OCI-LY1 (cell line): ENCODE data around the gene MAP3K1.

Experiments
- H2AFZ ChIP-seq: fragments of 200-600 bp; sonication (generic), shearing (Covaris generic); 2 replicates; pipeline ENCODE4 v1.6.0; 2014; ENCODE audit warnings: antibody characterized with exemption, mild to moderate bottlenecking, low read length
- H3F3A ChIP-seq: fragments of 200-600 bp; sonication (generic), shearing (Covaris generic); 2 replicates; pipeline ENCODE4 v1.6.0; 2014; ENCODE audit warnings: mild to moderate bottlenecking, antibody characterized with exemption, low read length, moderate library complexity; ENCODE audit not compliant: insufficient read depth
- H3K27ac ChIP-seq: fragments of 200-600 bp; sonication (generic); 2 replicates; pipeline ENCODE4 v1.5.1; 2014; ENCODE audit warnings: low read length, mixed run types, mild to moderate bottlenecking, low read depth; ENCODE audit not compliant: poor library complexity, severe bottlenecking
- H3K27me3 ChIP-seq: fragments of 200-600 bp; sonication (generic); 2 replicates; pipeline ENCODE4 v1.6.0; 2014; ENCODE audit warnings: antibody characterized with exemption, mild to moderate bottlenecking, low read length, moderate library complexity; ENCODE audit not compliant: insufficient read depth
- H3K36me3 ChIP-seq: fragments of 200-600 bp; sonication (generic); 2 replicates; pipeline ENCODE4 v1.6.1; 2014; ENCODE audit warnings: mild to moderate bottlenecking, antibody characterized with exemption, low read length, moderate library complexity, mixed read lengths; ENCODE audit not compliant: insufficient read depth
- H3K4me1 ChIP-seq: fragments of 200-600 bp; sonication (generic); 2 replicates; pipeline ENCODE4 v1.5.1; 2014; ENCODE audit warnings: mild to moderate bottlenecking, low read length, moderate library complexity; ENCODE audit not compliant: insufficient read depth, severe bottlenecking
- H3K4me2 ChIP-seq: fragments of 200-600 bp; sonication (generic), shearing (Covaris generic); 2 replicates; pipeline ENCODE4 v1.6.1; 2014; ENCODE audit warnings: low read length
- H3K4me3 ChIP-seq: fragments of 200-600 bp; sonication (generic); 2 replicates; pipeline ENCODE4 v1.5.1; 2014; ENCODE audit warnings: low read length, low read depth, mild to moderate bottlenecking, mixed read lengths; ENCODE audit not compliant: poor library complexity, severe bottlenecking
- H3K79me2 ChIP-seq: fragments of 200-600 bp; shearing (Covaris generic); 2 replicates; pipeline ENCODE4 v1.6.1; 2016; ENCODE audit warnings: mixed run types, low read length, mixed read lengths; ENCODE audit not compliant: insufficient read depth
- H3K9ac ChIP-seq: fragments of 200-600 bp; sonication (generic), shearing (Covaris generic); 2 replicates; pipeline ENCODE4 v1.6.1; 2014; ENCODE audit warnings: mild to moderate bottlenecking, low read length, mixed read lengths
- H3K9me2 ChIP-seq: fragments of 200-600 bp; sonication (generic), shearing (Covaris generic); 2 replicates; pipeline ENCODE4 v1.6.1; 2014; ENCODE audit warnings: low read depth, mild to moderate bottlenecking, low read length, mixed read lengths
- H3K9me3 ChIP-seq: fragments of 200-600 bp; shearing (Covaris generic); 2 replicates; pipeline ENCODE4 v1.6.1; 2014; ENCODE audit warnings: low read length, mixed read lengths
- H4K20me1 ChIP-seq: fragments of 200-600 bp; sonication (generic), shearing (Covaris generic); 2 replicates; pipeline ENCODE4 v1.6.0; 2016; ENCODE audit warnings: mild to moderate bottlenecking, low read length; ENCODE audit not compliant: insufficient read depth
- EZH2 ChIP-seq: fragments of 200-600 bp; sonication (generic), shearing (Covaris generic); IDR thresholded peaks from 2 replicates; pipeline ENCODE4 v1.8.0; 2017; ENCODE audit warnings: borderline replicate concordance, mixed run types, mild to moderate bottlenecking, antibody characterized with exemption, low read length, moderate library complexity, mixed read lengths
- TF ChIP-seq, protein P1 (sequence below): fragments of 200-600 bp; sonication (generic), shearing (Covaris generic); IDR thresholded peaks from 2 replicates; pipeline ENCODE4 v1.5.1; 2017; ENCODE audit warnings: mild to moderate bottlenecking, antibody characterized with exemption, low read length, moderate library complexity, mixed read lengths

Gene MAP3K1

DNA sequence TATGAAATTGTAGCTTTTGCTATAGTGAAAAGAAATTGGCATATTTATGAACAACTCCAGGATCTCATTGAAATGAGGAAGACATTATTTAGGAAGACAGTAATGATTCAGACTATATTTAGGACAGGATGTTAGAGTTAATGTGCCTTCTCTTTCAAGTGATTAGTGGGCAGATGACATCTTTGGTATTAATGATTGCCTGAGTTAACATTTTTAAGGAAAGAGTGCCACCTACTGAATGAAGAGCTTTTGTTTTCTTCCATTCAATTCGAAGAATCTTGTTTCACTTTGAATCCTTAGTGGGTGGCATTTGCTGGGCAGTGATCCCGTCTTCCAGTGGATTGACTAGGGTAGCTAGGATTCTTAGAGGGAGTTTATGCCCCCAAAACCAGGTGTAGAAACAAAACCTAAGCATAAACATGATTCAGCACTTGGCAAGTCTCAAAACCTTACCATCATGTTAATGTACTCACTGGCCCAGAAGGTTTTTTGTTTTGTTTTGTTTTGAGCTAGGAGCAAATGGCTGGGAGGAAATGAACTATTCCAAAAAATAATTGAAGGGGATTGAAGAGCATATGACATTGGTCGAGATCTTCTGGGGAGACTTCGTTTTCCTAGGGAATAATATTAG is 23.2 kb downstream of the MAP3K1 start:
- peaks cover 100% of the 10 kb centered on the region for H3K79me2 ChIP-seq
- no peak overlapping the region for H2AFZ ChIP-seq
- H3K27me3 ChIP-seq: no peaks in the 10 kb centered on the region
- no peaks in the 10 kb centered on the region for H3K9me2 ChIP-seq
- H3K27ac ChIP-seq: no peak overlapping the region
- no peaks in the 10 kb centered on the region; the same call in 1 of the 2 replicates for H4K20me1 ChIP-seq
- no peak overlapping the region; the same call in 1 of the 2 replicates for H3K9ac ChIP-seq
- no peaks in the 10 kb centered on the region for H3K9me3 ChIP-seq
- H3K4me2 ChIP-seq: peak overlapping the region; percentile 38; the same call in 1 of the 2 replicates
- no peaks in the 10 kb centered on the region for H3F3A ChIP-seq
- no peak overlapping the region for H3K4me3 ChIP-seq
- peaks cover 9% of the 10 kb centered on the region for H3K36me3 ChIP-seq
- TF ChIP-seq EZH2: no peak
- TF ChIP-seq, protein P1, sequence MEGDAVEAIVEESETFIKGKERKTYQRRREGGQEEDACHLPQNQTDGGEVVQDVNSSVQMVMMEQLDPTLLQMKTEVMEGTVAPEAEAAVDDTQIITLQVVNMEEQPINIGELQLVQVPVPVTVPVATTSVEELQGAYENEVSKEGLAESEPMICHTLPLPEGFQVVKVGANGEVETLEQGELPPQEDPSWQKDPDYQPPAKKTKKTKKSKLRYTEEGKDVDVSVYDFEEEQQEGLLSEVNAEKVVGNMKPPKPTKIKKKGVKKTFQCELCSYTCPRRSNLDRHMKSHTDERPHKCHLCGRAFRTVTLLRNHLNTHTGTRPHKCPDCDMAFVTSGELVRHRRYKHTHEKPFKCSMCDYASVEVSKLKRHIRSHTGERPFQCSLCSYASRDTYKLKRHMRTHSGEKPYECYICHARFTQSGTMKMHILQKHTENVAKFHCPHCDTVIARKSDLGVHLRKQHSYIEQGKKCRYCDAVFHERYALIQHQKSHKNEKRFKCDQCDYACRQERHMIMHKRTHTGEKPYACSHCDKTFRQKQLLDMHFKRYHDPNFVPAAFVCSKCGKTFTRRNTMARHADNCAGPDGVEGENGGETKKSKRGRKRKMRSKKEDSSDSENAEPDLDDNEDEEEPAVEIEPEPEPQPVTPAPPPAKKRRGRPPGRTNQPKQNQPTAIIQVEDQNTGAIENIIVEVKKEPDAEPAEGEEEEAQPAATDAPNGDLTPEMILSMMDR: peak; percentile 67
- peaks cover 43% of the 10 kb centered on the region for H3K4me1 ChIP-seq

DNA sequence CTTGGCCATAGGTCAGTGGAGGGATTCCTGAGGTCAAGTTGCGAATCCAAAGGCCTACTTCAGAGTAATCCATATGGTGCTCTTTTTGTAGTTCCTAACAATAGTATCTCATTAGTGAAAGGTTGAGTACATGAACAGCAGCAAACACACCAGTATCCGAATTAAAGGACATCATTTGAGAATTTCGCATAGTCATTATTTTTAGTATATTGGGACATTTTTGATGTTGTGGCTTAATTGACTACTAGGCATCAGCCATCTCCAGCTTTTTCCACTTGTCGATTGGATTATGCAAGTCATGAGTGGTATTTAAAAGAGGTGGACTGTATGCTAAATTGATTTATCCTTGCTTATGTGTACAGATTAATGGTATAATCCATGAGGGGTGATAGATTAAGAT is 23.7 kb downstream of the MAP3K1 start:
- H3K4me2 ChIP-seq: 0 out of 2 replicates have a peak overlapping the region, but pooled peaks have one; percentile 38
- peaks cover 40% of the 10 kb centered on the region for H3K4me1 ChIP-seq
- no peaks in the 10 kb centered on the region for H3F3A ChIP-seq
- H2AFZ ChIP-seq: no peak overlapping the region
- no peaks in the 10 kb centered on the region; the same call in 1 of the 2 replicates for H4K20me1 ChIP-seq
- peaks cover 12% of the 10 kb centered on the region for H3K36me3 ChIP-seq
- no peak overlapping the region for H3K4me3 ChIP-seq
- no peaks in the 10 kb centered on the region for H3K27me3 ChIP-seq
- H3K9me3 ChIP-seq: no peaks in the 10 kb centered on the region
- H3K27ac ChIP-seq: no peak overlapping the region
- H3K79me2 ChIP-seq: peaks cover 100% of the 10 kb centered on the region
- no peak for TF ChIP-seq EZH2
- TF ChIP-seq, protein P1: no peak
- no peaks in the 10 kb centered on the region for H3K9me2 ChIP-seq
- H3K9ac ChIP-seq: no peak overlapping the region

DNA sequence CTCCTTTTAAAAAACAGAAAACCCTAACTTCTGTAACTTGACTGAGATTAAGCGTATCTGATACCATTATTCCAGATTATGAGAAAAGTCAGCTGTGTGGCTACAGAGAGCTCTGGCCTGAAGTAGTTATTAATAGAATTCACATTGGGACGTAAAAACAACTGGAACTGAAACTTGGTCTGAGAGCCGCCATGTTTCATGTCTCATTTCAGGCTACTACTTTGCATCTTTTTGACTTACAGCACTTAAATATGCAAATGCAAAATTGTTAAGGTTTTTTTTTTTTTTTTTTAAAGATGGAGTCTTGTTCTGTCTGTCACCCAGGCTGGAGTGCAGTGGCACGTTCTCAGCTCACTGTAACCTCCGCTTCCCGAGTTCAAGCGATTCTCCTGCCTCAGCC is 25.2 kb downstream of the MAP3K1 start:
- Histone ChIP-seq H3K9me3 (no peaks in the 10 kb centered on the region), H3K4me1 (peaks cover 46% of the 10 kb centered on the region), H3F3A (no peaks in the 10 kb centered on the region), H3K36me3 (peaks cover 17% of the 10 kb centered on the region), H3K9me2 (no peaks in the 10 kb centered on the region), H4K20me1 (no peaks in the 10 kb centered on the region; the same call in 1 of the 2 replicates), H3K79me2 (peaks cover 98% of the 10 kb centered on the region), H3K27ac (no peak overlapping the region), H3K27me3 (no peaks in the 10 kb centered on the region), H3K9ac (no peak overlapping the region), H3K4me3 (no peak overlapping the region), H2AFZ (no peak overlapping the region), H3K4me2 (no peak overlapping the region)
- TF ChIP-seq, protein P1: no peak
